Psoas muscle (tissue), 8 donors: ENCODE data around the gene REXO4. TPM values are rescaled to one million over a fixed set of nuclear protein-coding genes. Genes with fewer than 3 reads are reported as not detected.

Experiments used
- ATAC-seq, 4 donors: fragments of 200-7000 bp; cut with Tn5 transposase; one replicate each; pipeline ENCODE4 v1.9.1; 2020; ENCODE audit warnings: moderate library complexity in 3 of 4, mild to moderate bottlenecking in 2 of 4
- DNase-seq, 2 donors: peaks; one replicate each; pipeline ENCODE4 v3.0.0-alpha.2; 2020
- H3K27ac ChIP-seq: fragments of 200-600 bp; one replicate; pipeline ENCODE4 v1.8.0; 2022
- H3K27me3 ChIP-seq, 3 donors: fragments of 200-600 bp in 1 of 3; one replicate each; pipeline versions ENCODE4 v1.6.1 to v1.8.0; 2013 to 2022; ENCODE audit warnings: low read length in 2 of 3, mild to moderate bottlenecking in 2 of 3, moderate library complexity in 1 of 3; ENCODE audit not compliant: insufficient read depth in 3 of 3
- H3K36me3 ChIP-seq, 2 donors: fragments of 200-600 bp in 1 of 2; one replicate each; pipeline versions ENCODE4 v1.6.1 to v1.8.0; 2013 to 2022; ENCODE audit warnings: low read depth in 1 of 2, mild to moderate bottlenecking in 1 of 2, moderate library complexity in 1 of 2; ENCODE audit not compliant: insufficient read depth in 1 of 2
- H3K4me1 ChIP-seq: fragments of 200-600 bp; one replicate; pipeline ENCODE4 v1.8.0; 2022
- H3K4me3 ChIP-seq: fragments of 200-600 bp; one replicate; pipeline ENCODE4 v1.8.0; 2022; ENCODE audit warnings: mild to moderate bottlenecking
- H3K9me3 ChIP-seq: fragments of 200-600 bp; one replicate; pipeline ENCODE4 v1.8.0; 2022
- WGBS, 3 donors: extraction: QIAGEN DNeasy Blood & Tissue Kit; methylation state at CpG; one replicate each; pipeline versions ENCODE4 v1.1.6 to v1.1.7; 2013; 5-methylcytosine and 5-hydroxymethylcytosine counted together
- intact Hi-C, 2 donors: fragments of 100-400 bp; cut with DNase I; formaldehyde crosslinking; loops; one replicate each; pipeline versions ENCODE4 v1.11.0 to v1.14.2; 2022
- polyA plus RNA-seq, 3 donors: library from polyadenylated mRNA; stranded (reverse); fragments of 200-250 nt; gene quantifications; one replicate each; pipeline ENCODE4 v1.2.3, GENCODE V29; 2013
- total RNA-seq, 4 donors: library from RNA; stranded (reverse); fragmentation: NEBNext Ultra II Directional in 2 of 4; extraction: Animal tissue kit (Norgen Biotek cat#: 25700) in 2 of 4; gene quantifications; one replicate each; pipeline versions ENCODE4 v1.2.1 to v1.2.4, GENCODE V29; 2021 to 2023
- TF ChIP-seq, protein P1 (sequence below): fragments of 200-600 bp; IDR thresholded peaks from one replicate; pipeline ENCODE4 v1.8.0; 2022; ENCODE audit warnings: antibody characterized with exemption
- donor health status: healthy with polysubstance abuse.
- donor health status: DM: no; HTN: no; CAD: no; lungs with moderate emphysema.
- donor health status: Bipolar disorder and iron deficiency.
- donor health status: healthy.
- donor health status: DM: yes; HTN: yes; CAD: no.
- donor health status: DM: no; HTN: no; CAD: no.
- donor health status: DM: no; HTN: no; CAD: no.
- donor health status: DM: yes; HTN: yes; CAD: no.

Gene REXO4
- total and polyA plus RNA-seq, 7 donors = 23.8 to 75.2 (median 31.2) TPM

DNA sequence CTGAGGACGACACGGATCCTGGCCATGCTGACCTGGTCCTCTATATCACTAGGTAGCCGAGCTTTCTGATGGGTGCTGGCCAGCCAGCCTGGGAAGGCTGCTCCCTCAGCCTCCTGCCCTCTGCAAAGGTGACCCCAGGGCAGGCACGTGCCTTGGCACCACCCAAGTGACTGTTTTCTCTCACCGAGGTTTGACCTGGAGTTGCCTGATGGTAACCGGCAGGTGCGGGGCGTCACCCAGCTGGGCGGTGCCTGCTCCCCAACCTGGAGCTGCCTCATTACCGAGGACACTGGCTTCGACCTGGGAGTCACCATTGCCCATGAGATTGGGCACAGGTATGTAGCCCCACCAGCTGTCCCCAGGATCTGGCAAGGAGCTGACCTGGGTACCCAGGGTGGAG, 8.2 kb upstream of the REXO4 start:
- no peaks in the 10 kb centered on the region for H3K36me3 ChIP-seq
- TF ChIP-seq, protein P1, sequence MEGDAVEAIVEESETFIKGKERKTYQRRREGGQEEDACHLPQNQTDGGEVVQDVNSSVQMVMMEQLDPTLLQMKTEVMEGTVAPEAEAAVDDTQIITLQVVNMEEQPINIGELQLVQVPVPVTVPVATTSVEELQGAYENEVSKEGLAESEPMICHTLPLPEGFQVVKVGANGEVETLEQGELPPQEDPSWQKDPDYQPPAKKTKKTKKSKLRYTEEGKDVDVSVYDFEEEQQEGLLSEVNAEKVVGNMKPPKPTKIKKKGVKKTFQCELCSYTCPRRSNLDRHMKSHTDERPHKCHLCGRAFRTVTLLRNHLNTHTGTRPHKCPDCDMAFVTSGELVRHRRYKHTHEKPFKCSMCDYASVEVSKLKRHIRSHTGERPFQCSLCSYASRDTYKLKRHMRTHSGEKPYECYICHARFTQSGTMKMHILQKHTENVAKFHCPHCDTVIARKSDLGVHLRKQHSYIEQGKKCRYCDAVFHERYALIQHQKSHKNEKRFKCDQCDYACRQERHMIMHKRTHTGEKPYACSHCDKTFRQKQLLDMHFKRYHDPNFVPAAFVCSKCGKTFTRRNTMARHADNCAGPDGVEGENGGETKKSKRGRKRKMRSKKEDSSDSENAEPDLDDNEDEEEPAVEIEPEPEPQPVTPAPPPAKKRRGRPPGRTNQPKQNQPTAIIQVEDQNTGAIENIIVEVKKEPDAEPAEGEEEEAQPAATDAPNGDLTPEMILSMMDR = no peak
- WGBS, 3 donors = 75 to 90% (median 83%) methylated on average over 11 of the region's 11 CpGs
- ATAC-seq = no peak
- no peaks in the 10 kb centered on the region for H3K4me1 ChIP-seq
- no peaks in the 10 kb centered on the region for H3K9me3 ChIP-seq
- H3K27ac ChIP-seq = peak overlapping the region; percentile 61
- no peak overlapping the region for H3K4me3 ChIP-seq
- no peak for DNase-seq
- intact Hi-C loops = no loop called here
- peaks cover 0 to 12% (median 5%) of the 10 kb centered on the region in 3 donors for H3K27me3 ChIP-seq

DNA sequence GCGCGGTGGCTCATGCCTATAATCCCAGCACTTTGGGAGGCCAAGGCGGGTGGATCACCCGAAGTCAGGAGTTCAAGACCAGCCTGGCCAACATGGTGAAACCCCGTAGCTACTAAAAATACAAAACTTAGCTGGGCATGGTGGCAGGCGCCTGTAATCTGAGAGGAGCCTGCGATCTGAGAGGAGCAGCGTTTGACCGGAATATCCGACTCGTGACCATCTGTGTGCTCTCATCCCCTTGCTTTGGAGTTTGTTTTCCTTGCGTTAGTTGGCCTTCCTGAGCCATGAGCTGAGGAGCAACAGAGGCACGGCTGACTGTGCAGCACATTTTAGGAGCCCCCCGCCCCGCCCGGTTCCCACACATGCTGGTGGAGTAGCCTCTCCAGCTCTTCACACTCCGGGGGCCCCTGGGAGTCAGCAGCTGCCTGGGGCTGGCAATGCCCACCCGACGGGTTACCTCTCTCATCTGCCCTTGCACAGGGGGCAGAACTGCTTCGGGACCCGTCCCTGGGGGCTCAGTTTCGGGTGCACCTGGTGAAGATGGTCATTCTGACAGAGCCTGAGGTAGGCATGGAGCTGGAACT, 7.3 kb upstream of the REXO4 start:
- intact Hi-C loops = no loop called here
- Histone ChIP-seq H3K36me3 (no peaks in the 10 kb centered on the region), H3K4me1 (no peaks in the 10 kb centered on the region), H3K27ac (peak overlapping the region; percentile 61), H3K4me3 (no peak overlapping the region), H3K27me3 (peaks cover 0 to 12% (median 5%) of the 10 kb centered on the region in 3 donors), H3K9me3 (no peaks in the 10 kb centered on the region)
- WGBS, 3 donors = 46 to 72% (median 63%) methylated on average over 22 of the region's 22 CpGs
- TF ChIP-seq, protein P1 = no peak
- ATAC-seq (peak in 3 of 4 donors; percentile 68 to 87 (median 84)), DNase-seq (no peak)

DNA sequence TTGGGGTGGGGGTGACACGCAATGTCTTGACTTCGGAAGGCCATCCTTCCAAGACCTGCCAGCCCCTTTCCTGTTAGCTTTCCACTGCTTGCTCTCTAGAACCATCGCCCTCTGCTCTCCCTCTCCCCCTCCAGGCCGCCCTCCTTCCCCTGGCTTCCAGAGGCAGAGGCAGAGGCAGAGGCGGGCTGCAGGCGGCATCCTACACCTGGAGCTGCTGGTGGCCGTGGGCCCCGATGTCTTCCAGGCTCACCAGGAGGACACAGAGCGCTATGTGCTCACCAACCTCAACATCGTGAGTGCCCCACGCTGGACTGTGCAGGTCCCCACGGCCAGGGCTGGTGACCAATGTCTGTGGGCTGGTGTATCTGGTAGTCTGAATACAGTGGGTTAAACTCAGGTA, 6.4 kb upstream of the REXO4 start:
- Histone ChIP-seq H3K27ac (peak overlapping the region; percentile 50), H3K9me3 (no peaks in the 10 kb centered on the region), H3K36me3 (no peaks in the 10 kb centered on the region), H3K4me3 (no peak overlapping the region), H3K27me3 (peaks cover 0 to 12% (median 4%) of the 10 kb centered on the region in 3 donors), H3K4me1 (no peaks in the 10 kb centered on the region)
- DNase-seq (no peak), ATAC-seq (peak in 1 of 4 donors; percentile 25)
- TF ChIP-seq, protein P1 = no peak
- WGBS, 3 donors = 91 to 96% (median 92%) methylated on average over 12 of the region's 12 CpGs
- intact Hi-C loops = no loop called here

DNA sequence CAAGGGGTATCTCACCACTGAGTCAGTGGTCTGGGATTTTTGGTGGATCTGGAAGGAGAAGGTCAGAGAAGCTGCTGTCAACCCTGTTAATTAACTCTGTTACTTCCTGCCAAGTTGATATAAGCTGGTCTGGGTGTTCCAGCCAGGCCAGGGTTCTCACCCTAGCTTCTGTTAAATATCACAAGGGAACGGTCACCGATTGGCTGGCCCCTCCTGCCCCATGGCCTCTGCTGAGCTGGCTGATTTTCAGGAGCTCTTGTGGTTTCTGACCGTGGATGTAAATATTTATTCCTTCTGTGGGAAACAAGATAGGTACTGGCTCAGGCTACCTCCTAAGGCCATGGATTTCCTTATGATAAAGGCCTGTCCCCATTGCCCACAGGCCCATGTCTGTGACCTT, 5.4 kb upstream of the REXO4 start:
- H3K27me3 ChIP-seq = peaks cover 0 to 6% (median 2%) of the 10 kb centered on the region in 3 donors

More for the DNA sequence above, 5.4 kb upstream of the REXO4 start:
- H3K4me1 ChIP-seq = no peaks in the 10 kb centered on the region
- ATAC-seq (no peak), DNase-seq (no peak)
- no peaks in the 10 kb centered on the region for H3K36me3 ChIP-seq
- H3K9me3 ChIP-seq = no peaks in the 10 kb centered on the region
- 45 to 76% (median 75%) methylated on average over 3 of the region's 3 CpGs for WGBS, 3 donors
- TF ChIP-seq, protein P1 = no peak
- intact Hi-C loops = no loop called here
- H3K4me3 ChIP-seq = no peak overlapping the region
- peak overlapping the region; percentile 16 for H3K27ac ChIP-seq
